GM13977 (cell line): ENCODE results near the gene SP2.

Source experiments
- DNase-seq: peaks from one replicate; pipeline ENCODE4 v3.0.0; 2012; ENCODE audit warnings: low spot score
- CTCF ChIP-seq: IDR thresholded peaks from 2 replicates; pipeline ENCODE4 v1.5.1; 2012; ENCODE audit warnings: mild to moderate bottlenecking, control low read depth; ENCODE audit not compliant: insufficient read depth; ENCODE audit errors: extremely low read depth, missing control alignments
- in situ Hi-C: fragments of 300-500 bp; cut with MboI; formaldehyde crosslinking; loops from one replicate; pipeline ENCODE4 v1.12.0; 2022; ENCODE audit warnings: low sequenced_read_pairs, low pct_unique_long_range_greater_than_20kb, mixed read lengths, inconsistent platforms; ENCODE audit not compliant: unreplicated experiment

Gene SP2

GRCh38 chr17:47897561-47897960, 1.5 kb downstream of the SP2 start:
- no peak for DNase-seq
- in situ Hi-C loops = no loop called here
- no peak for TF ChIP-seq CTCF

- in situ Hi-C loops = no loop called here
- TF ChIP-seq CTCF = no peak
- DNase-seq = no peak
These were observed 2.2 kb downstream of the SP2 start for GRCh38 chr17:47898241-47898640.

GRCh38 chr17:47899643-47900042, 3.6 kb downstream of the SP2 start:
- in situ Hi-C loops = no loop called here
- DNase-seq = no peak
- no peak for TF ChIP-seq CTCF

DNA sequence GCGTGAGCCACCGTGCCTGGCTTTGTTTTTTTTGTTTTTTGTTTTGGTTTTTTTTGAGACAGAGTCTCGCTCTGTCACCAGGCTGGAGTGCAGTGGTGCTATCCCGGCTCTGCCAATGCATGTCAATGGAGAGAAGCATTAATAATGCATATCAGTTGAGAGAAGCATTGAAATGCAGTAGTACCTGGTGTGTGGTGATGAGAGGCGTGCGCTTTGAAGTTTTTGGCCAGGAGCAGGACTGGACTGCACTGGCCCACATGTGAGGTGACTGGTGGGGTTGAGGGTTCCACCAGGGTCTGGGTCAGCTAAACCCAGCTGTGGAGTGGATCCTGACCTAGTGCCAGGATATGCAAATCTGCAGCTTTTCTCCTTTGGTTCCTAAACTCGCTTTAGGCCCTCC, 5.4 kb downstream of the SP2 start:
- DNase-seq = no peak
- TF ChIP-seq CTCF = no peak
- in situ Hi-C loops = no loop called here

DNA sequence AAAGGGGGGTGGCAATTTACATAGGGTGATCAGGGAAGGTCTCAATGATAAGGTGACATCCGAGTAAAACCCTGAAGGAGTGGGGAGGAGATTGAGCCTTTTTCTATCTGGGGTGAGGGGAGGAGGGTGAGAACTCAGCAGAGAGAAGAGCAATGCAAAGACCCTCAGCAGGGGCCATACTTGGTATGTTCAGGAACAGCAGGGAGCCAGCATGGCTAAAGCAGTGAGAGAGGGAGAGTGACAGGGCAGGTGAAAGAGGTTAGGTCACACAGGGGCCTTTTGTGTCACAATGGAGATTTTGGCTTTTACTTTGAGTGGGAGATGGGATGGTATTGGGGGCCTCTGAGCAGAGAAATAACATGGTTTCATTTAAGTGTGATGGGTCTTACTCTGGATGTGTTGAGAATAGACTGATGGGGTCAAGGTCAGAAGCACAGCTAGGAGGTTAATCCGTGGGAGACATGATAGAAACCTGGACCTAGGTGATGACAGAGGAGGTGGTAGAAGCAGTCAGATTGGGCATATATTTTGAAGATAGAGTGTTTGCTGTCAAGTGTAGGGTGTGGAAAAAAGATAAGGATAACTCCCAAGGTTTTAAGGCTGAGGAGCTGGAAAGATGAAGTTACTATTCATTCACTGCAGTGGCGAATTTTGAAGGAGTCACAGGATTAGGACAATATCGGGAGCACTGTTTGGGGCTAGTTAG, 6.2 kb downstream of the SP2 start:
- in situ Hi-C loops = no loop called here
- TF ChIP-seq CTCF = no peak
- no peak for DNase-seq

GRCh38 chr17:47905221-47905733, 9.2 kb downstream of the SP2 start:
- no peak for TF ChIP-seq CTCF
- no peak for DNase-seq
- in situ Hi-C loops = no loop called here

DNA sequence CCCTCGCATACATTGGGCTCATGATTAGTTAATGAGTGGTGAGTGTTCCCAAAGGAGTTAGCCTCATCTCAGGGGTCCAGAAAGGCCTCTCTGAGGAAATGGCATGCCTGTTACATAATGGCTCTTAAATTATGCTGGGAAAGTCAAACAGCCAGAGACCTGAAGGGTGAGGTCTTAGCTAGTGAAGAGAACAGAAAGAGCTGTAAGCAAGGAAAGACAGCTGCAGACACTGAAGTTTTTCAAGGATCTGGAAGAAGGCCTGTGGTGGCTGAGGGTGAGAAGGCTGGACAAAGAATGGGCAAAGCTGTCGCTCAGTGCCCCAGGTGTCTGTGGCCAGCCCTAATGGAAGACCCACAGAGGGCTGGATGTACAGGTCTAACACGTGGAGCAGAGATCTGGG, 10.4 kb downstream of the SP2 start:
- TF ChIP-seq CTCF = no peak
- in situ Hi-C loops = no loop called here
- no peak for DNase-seq
